SJCRH30 (cell line): Measurements from ENCODE around the gene IPO5. TPM values are rescaled to one million over a fixed set of nuclear protein-coding genes. Genes with fewer than 3 reads are reported as not detected.
"Not testable (repeated sequence)": the region's sequence is repeated elsewhere in the genome, so short reads cannot be mapped to it uniquely, and the experiment has no call there.

ENCODE experiments used
- DNase-seq, 2 experiments: peaks; one replicate each; pipeline ENCODE4 v3.0.0-alpha.2; 2015 to 2020
- H3K27ac ChIP-seq: fragments of 250-450 bp; sonication (Bioruptor Pico); 2 replicates; pipeline ENCODE4 v1.5.1; 2020; ENCODE audit warnings: mild to moderate bottlenecking, moderate library complexity
- H3K27me3 ChIP-seq: fragments of 250-450 bp; sonication (Bioruptor Pico); 2 replicates; pipeline ENCODE4 v1.5.1; 2020; ENCODE audit warnings: mild to moderate bottlenecking, moderate library complexity
- H3K36me3 ChIP-seq: fragments of 250-450 bp; sonication (Bioruptor Pico); 2 replicates; pipeline ENCODE4 v1.5.1; 2020; ENCODE audit warnings: mild to moderate bottlenecking, moderate library complexity
- H3K4me1 ChIP-seq: fragments of 250-450 bp; sonication (Bioruptor Pico); 2 replicates; pipeline ENCODE4 v1.5.1; 2020; ENCODE audit warnings: mild to moderate bottlenecking, moderate library complexity
- H3K4me3 ChIP-seq: fragments of 250-450 bp; sonication (Bioruptor Pico); 2 replicates; pipeline ENCODE4 v1.5.1; 2020; ENCODE audit warnings: mild to moderate bottlenecking, moderate library complexity
- H3K9me3 ChIP-seq: fragments of 250-450 bp; sonication (Bioruptor Pico); replicated peaks from 2 replicates; pipeline ENCODE4 v1.5.1; 2020; ENCODE audit warnings: mild to moderate bottlenecking, moderate library complexity
- total RNA-seq: library from RNA; depleted of rRNA; stranded (reverse); fragments of >200 nt; shearing (Covaris generic); gene quantifications from 2 replicates; pipeline ENCODE4 v1.2.3, GENCODE V29; 2014

Gene IPO5
- total RNA-seq, 1 experiment from 2014 or later: 288 TPM

- H3K27me3 ChIP-seq: no peaks in the 10 kb centered on the region
- no peak for DNase-seq
- H3K4me3 ChIP-seq: no peak overlapping the region
- H3K36me3 ChIP-seq: peaks cover 95% of the 10 kb centered on the region
- H3K4me1 ChIP-seq: no peaks in the 10 kb centered on the region; the same call in 1 of the 2 replicates
- no peaks in the 10 kb centered on the region for H3K9me3 ChIP-seq
- no peak overlapping the region for H3K27ac ChIP-seq
Observed at GRCh38 chr13:98018293-98018692, 64.8 kb downstream of the IPO5 start.

- no peak for DNase-seq
- Histone ChIP-seq H3K36me3 (peaks cover 94% of the 10 kb centered on the region), H3K4me1 (no peaks in the 10 kb centered on the region; the same call in 1 of the 2 replicates)
Observed at GRCh38 chr13:98019186-98019585, 65.7 kb downstream of the IPO5 start.

GRCh38 chr13:98020271-98020670, 66.8 kb downstream of the IPO5 start:
- H3K4me3 ChIP-seq: no peak overlapping the region
- no peak overlapping the region for H3K27ac ChIP-seq
- no peaks in the 10 kb centered on the region for H3K9me3 ChIP-seq
- no peaks in the 10 kb centered on the region; the same call in 1 of the 2 replicates for H3K4me1 ChIP-seq
- peaks cover 87% of the 10 kb centered on the region for H3K36me3 ChIP-seq
- no peak for DNase-seq
- H3K27me3 ChIP-seq: no peaks in the 10 kb centered on the region

More at GRCh38 chr13:98019186-98019585, 65.7 kb downstream of the IPO5 start:
- Histone ChIP-seq H3K27ac (no peak overlapping the region), H3K4me3 (no peak overlapping the region), H3K9me3 (no peaks in the 10 kb centered on the region), H3K27me3 (no peaks in the 10 kb centered on the region)

GRCh38 chr13:98022210-98022609, 68.7 kb downstream of the IPO5 start:
- Histone ChIP-seq H3K27me3 (no peaks in the 10 kb centered on the region), H3K4me1 (peaks cover 11% of the 10 kb centered on the region), H3K4me3 (no peak overlapping the region), H3K36me3 (peaks cover 67% of the 10 kb centered on the region), H3K9me3 (no peaks in the 10 kb centered on the region), H3K27ac (no peak overlapping the region)
- DNase-seq: no peak

- DNase-seq: no peak
- Histone ChIP-seq H3K36me3 (peaks cover 34% of the 10 kb centered on the region), H3K27ac (no peak overlapping the region), H3K4me3 (no peak overlapping the region), H3K4me1 (peaks cover 14% of the 10 kb centered on the region), H3K9me3 (no peaks in the 10 kb centered on the region), H3K27me3 (no peaks in the 10 kb centered on the region)
Observed at GRCh38 chr13:98025480-98026025, 72.1 kb downstream of the IPO5 start.

GRCh38 chr13:98026457-98026857, 73.0 kb downstream of the IPO5 start:
- Histone ChIP-seq H3K4me1 (peaks cover 14% of the 10 kb centered on the region), H3K36me3 (peaks cover 25% of the 10 kb centered on the region), H3K4me3 (no peak overlapping the region), H3K27me3 (no peaks in the 10 kb centered on the region), H3K9me3 (no peaks in the 10 kb centered on the region), H3K27ac (peak overlapping the region; percentile 57)
- peak; percentile 80 to 82 for DNase-seq

- H3K4me1 ChIP-seq: peaks cover 3% of the 10 kb centered on the region
- no peak overlapping the region for H3K4me3 ChIP-seq
- no peak for DNase-seq
- no peak overlapping the region for H3K27ac ChIP-seq
- no peaks in the 10 kb centered on the region for H3K36me3 ChIP-seq
- H3K9me3 ChIP-seq: no peaks in the 10 kb centered on the region
- no peaks in the 10 kb centered on the region for H3K27me3 ChIP-seq
Observed at GRCh38 chr13:98032168-98032567, 78.7 kb downstream of the IPO5 start.

- no peak overlapping the region for H3K27ac ChIP-seq
- no peak overlapping the region for H3K4me3 ChIP-seq
- H3K9me3 ChIP-seq: no peaks in the 10 kb centered on the region
- no peaks in the 10 kb centered on the region for H3K36me3 ChIP-seq
- no peaks in the 10 kb centered on the region for H3K4me1 ChIP-seq
- H3K27me3 ChIP-seq: no peaks in the 10 kb centered on the region
- peak; percentile 12 to 42 for DNase-seq
Observed at GRCh38 chr13:98033277-98034247, 80.1 kb downstream of the IPO5 start.

- Histone ChIP-seq H3K36me3 (no peaks in the 10 kb centered on the region), H3K27me3 (no peaks in the 10 kb centered on the region), H3K27ac (no peak overlapping the region), H3K4me3 (no peak overlapping the region), H3K9me3 (no peaks in the 10 kb centered on the region), H3K4me1 (no peaks in the 10 kb centered on the region)
- no peak for DNase-seq
Observed at GRCh38 chr13:98035373-98035772, 81.9 kb downstream of the IPO5 start.

- not testable (repeated sequence) for H3K4me3 ChIP-seq, H3K27me3 ChIP-seq, H3K27ac ChIP-seq, DNase-seq, H3K36me3 ChIP-seq, H3K9me3 ChIP-seq, H3K4me1 ChIP-seq
Observed at GRCh38 chr13:98036564-98037302, 83.3 kb downstream of the IPO5 start.

GRCh38 chr13:98039261-98039660, 85.8 kb downstream of the IPO5 start:
- no peaks in the 10 kb centered on the region for H3K36me3 ChIP-seq
- DNase-seq: peak; percentile 49 to 55
- H3K27me3 ChIP-seq: no peaks in the 10 kb centered on the region
- H3K27ac ChIP-seq: no peak overlapping the region
- no peaks in the 10 kb centered on the region for H3K9me3 ChIP-seq
- no peak overlapping the region for H3K4me3 ChIP-seq
- H3K4me1 ChIP-seq: no peaks in the 10 kb centered on the region

- Histone ChIP-seq H3K9me3 (no peaks in the 10 kb centered on the region), H3K4me3 (no peak overlapping the region), H3K27me3 (no peaks in the 10 kb centered on the region), H3K27ac (no peak overlapping the region), H3K4me1 (no peaks in the 10 kb centered on the region), H3K36me3 (no peaks in the 10 kb centered on the region)
- no peak for DNase-seq
Observed at GRCh38 chr13:98039964-98040363, 86.5 kb downstream of the IPO5 start.

- H3K27me3 ChIP-seq: no peaks in the 10 kb centered on the region
Observed at GRCh38 chr13:98041081-98041820, 87.8 kb downstream of the IPO5 start.

GRCh38 chr13:98044301-98044700, 90.8 kb downstream of the IPO5 start:
- H3K4me3 ChIP-seq: no peak overlapping the region
- no peaks in the 10 kb centered on the region for H3K27me3 ChIP-seq
- H3K4me1 ChIP-seq: no peaks in the 10 kb centered on the region
- H3K27ac ChIP-seq: no peak overlapping the region
- no peak for DNase-seq
- H3K9me3 ChIP-seq: no peaks in the 10 kb centered on the region
- H3K36me3 ChIP-seq: no peaks in the 10 kb centered on the region

More at GRCh38 chr13:98041081-98041820, 87.8 kb downstream of the IPO5 start:
- no peak overlapping the region for H3K4me3 ChIP-seq
- no peak for DNase-seq
- H3K9me3 ChIP-seq: no peaks in the 10 kb centered on the region
- no peak overlapping the region for H3K27ac ChIP-seq
- no peaks in the 10 kb centered on the region for H3K36me3 ChIP-seq
- no peaks in the 10 kb centered on the region for H3K4me1 ChIP-seq
